Islet precursor cell (in vitro differentiated cells): ENCODE data around the gene SH2D1B.
A peak's percentile ranks its signal among the peaks of the same experiment; 100 is the strongest.
"Not testable (repeated sequence)": the region's sequence is repeated elsewhere in the genome, so short reads cannot be mapped to it uniquely, and the experiment has no call there.

Experiments
- DNase-seq: peaks from one replicate; pipeline ENCODE4 v3.0.0-alpha.2; 2018

SH2D1B gene

DNA sequence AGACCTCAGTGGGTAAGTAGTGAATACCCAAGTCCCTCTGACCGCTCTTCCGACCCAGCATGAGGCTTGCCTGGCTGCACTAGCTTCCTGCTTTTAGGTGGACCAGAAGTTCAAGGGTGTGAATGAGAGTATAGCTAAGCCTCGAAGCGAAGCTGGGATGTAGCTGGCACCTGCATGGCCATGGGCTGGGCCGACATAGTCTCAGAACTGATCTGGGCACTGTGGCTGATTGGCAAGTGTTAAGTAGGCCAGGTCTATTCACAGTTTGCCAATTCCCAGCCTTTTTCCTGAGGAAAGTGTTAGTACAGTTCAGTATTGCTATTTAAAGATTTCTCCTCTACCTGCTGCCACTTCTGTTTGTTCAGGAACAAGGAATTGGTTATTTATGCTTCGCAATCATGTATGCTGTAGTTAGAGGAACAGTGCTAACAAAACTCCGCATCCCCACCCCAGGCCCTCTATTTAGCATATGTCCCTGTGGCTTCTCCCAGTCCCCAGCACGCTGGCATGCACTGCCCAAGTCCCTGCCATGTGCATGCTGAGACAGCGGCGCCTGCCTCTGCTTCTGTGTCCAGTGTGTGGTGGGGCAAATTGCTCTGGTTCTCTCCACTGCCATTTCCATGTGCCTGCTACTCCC lies 51.6 kb downstream of the SH2D1B start:
- DNase-seq = no peak

DNA sequence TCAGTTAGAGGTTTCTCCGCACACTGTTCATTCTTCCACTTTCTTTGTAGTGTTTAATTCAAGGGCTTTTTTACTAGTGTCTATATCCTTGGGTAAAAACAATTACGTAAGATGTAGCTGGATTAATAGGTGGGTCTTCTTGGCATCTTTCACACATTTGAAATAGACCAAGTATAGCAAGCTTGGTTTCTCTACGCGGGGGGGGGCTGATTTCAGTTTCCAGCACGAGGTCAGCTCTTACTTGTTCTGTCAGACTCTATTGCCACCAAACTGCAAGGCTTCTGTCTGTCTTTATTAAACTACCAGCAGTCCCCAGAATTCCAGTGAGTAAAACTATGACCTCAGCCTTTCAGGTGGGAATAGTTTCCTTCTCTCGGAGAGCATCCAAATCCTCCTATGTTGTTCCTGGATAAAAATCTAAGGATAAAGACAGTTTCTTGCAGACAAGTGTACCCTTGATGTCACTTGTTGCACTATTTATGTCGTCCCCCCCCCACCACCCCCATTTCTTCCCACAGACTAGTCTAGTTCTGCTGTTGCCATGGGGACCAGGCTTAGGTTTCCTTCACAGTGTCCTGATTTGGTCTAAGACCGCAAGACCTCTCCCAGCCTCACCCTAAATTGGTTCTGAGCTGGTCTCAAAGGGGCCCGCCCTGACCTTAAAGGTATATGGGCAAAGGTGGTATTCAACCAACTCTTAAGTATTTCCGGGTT lies 52.3 kb downstream of the SH2D1B start:
- DNase-seq = no peak

DNA sequence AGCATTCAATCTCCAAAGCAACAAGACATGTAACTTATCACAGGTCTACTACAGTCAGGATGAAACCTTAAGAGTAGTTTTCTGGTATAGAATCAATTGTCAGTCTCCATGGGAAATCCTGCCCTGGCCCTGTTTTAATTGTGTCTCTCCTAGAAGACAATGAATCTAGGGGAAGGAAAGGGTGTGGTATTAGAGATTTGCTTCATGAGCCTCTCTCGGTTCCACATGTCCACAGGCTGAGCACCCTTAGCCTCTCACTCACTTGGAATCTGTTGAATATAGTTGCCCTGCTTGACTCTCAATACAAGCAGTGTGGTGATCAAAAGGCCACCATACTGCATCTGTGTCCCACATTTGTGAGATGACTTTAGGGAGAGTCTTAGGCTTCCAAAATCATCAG lies 53.0 kb downstream of the SH2D1B start:
- DNase-seq = no peak

DNA sequence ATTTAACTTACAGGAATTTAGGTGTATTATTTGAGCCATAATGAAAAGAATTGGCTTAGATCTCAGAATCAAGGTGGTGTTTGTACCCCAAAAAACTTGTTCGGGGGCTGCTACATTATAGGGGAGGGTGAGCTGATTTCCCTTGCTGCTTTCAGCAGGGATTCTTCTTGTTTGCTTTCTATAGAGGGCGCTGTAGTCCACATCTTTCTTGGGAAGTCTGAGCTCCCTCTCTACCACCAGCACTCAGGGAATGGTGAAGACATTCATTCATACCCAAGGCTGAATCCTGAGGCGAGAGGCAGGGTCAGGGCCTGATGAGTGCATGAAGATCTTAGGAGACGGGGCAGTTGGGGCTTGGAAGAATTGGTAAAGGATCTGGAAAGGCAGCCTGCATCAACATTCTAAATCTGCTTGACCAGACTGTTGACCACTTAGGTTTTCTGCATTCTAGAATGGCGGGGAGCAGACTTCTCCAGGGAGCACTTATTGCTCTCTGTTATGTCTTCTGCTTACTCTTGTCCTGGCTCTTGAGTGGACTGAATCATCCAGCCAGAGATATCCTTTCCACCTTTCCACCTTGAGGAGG lies 54.2 kb downstream of the SH2D1B start:
- no peak for DNase-seq

DNA sequence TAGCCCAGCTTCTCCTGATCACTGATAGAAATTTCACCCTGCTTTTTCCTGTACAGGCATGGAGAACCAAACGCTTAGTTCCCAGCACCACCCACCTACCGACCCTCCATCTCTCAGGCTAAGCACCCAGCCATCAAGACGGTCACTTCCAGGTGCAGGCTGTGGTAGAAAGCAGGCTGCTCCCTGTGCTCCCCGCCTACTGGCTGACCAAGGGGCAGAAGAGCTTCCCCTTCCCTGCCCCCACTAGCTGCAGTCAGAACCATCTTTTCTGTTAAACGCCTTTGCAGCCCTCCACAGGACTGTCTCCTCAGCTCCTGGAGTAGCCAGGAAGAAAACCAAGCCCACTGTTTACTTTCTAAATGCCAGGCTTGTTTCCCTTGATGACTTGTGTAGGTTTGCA lies 58.2 kb downstream of the SH2D1B start:
- no peak for DNase-seq

DNA sequence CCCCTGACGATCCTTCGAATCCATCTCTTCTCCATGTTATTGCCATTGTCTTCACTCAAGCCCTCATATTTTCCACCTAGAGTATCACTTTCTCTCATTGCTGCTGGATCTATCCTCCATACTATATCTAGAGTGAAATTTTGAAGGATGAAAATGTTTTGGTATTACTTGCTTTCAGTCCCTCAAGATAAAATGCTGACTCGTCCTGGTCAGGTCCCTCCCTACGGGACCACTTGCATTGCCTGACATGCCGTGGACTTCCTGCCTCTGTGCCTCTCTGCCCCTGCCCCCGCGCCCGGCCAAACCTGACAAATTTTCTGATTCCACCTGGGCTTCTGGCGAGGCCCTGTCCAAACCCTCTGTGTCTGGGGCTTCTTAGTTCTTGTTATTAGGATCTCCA lies 58.9 kb downstream of the SH2D1B start:
- DNase-seq = no peak

DNA sequence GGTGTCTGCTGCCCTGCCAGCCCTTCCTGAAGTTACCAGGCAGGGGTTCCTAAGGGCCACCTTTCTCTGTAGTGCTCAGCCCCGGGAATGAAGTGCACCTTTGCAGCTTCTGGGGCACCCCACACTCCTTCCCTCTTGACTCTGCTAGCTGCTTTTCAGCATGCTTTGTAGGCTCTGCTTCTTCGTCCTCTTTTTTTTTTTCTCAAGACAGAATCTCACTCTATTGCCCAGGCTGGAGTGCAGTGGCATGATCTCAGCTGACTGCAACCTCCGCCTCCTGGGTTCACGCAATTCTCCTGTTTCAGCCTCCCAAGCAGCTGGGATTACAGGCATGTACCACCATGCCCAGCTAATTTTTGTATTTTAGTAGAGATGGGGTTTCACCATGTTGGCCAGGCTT lies 60.1 kb downstream of the SH2D1B start:
- DNase-seq = not testable (repeated sequence)

DNA sequence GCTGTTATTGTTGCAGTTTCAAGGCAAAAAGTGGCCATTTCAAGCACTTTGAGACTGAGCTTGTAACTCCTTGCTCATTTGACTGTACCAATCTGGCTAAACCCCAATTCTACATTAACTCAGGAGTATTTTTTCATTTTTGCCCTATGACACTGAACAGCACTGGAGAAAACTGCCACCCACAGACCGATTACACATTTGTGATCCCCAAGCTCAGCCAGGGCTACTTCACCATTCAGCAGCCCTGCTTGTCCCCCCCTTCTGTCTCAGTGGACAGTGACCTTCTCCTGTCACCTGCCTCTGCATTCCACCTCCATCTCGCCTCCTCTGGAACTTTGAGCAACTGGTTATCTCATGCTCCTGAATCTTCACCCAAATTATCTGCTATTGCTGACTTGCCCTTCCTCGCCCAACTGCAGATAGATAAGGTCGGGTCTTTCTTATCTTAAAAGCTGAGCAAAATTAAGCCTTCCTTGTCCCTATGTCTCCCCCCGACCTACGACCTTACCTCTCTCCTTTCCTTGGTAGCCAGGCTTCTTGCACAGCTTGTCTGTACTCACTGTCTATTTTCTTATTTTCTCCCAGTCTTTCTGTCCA lies 60.6 kb downstream of the SH2D1B start:
- DNase-seq = no peak

DNA sequence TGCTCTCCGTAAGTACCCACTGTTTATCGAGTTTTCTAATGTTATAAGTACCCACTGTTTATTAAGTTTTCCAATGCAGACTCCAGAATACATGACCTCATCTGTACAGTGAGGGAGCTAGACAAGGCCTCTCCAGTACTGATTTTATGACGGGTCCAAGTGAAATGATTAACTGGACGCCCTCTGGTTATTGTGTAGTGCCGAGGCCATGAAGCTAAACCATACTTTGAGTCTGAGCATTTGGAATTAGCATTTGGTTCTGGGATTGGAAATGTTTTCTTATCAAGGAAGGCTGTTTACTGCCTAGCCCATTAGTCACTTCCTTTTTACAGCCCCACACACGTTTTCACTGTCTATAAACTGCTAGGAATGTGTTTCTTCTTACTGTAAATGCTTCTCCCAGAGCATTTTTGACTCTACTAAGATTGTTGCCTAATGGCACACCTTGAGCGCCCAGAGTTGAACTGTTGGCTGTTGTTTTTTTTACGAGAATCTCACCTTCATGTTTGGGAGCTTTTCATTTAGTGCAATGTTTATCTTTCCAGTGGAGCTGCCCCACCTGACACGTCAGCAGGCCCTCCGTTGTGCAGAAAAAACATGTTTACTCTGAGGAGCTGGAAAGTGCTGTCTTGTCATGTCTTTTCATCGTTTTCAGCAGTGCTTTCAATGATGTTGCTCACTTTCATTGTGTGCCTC lies 62.2 kb downstream of the SH2D1B start:
- peak; percentile 85 for DNase-seq

DNA sequence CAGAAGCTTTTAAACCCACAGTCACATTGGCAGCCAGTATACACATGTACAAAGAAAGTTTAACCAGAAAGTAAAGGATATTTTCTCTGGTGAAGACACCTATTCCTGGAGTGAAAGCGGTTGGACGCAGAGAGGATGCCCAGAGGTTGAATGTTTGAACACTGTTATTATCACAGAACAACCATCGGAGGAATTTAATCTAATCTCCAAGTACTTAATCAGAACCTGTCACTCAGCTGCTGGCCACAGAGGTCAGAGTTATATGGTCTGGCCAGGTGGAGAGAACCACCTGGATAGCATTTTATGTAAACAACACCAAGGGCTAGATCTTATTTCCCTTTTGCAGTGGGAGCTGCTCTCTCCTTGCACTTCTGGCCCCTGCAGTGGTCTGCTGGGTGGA lies 64.7 kb downstream of the SH2D1B start:
- no peak for DNase-seq
